Breast epithelium (tissue), 4 donors: ENCODE results near the gene MIER2. TPM values are rescaled to one million over a fixed set of nuclear protein-coding genes. Genes with fewer than 3 reads are reported as not detected.

Source experiments
- DNase-seq, 2 donors: peaks; one replicate each; pipeline ENCODE4 v3.0.0-alpha.2; 2019; ENCODE audit warnings: low spot score in 2 of 2
- H3K27ac ChIP-seq, 2 donors: fragments of 200-600 bp; sonication (generic) in 1 of 2; one replicate each; pipeline ENCODE4 v1.5.1; 2016 to 2019; ENCODE audit warnings: mild to moderate bottlenecking in 1 of 2
- H3K27me3 ChIP-seq, 2 donors: fragments of 200-600 bp; sonication (generic) in 1 of 2; one replicate each; pipeline versions ENCODE4 v1.5.1 to v1.6.0; 2017 to 2019; ENCODE audit warnings: control low read depth in 1 of 2, mild to moderate bottlenecking in 1 of 2
- H3K36me3 ChIP-seq: fragments of 200-600 bp; one replicate; pipeline ENCODE4 v1.5.1; 2019
- H3K4me1 ChIP-seq, 2 donors: fragments of 200-600 bp; sonication (generic); one replicate each; pipeline ENCODE4 v1.5.1; 2016 to 2019; ENCODE audit warnings: control low read depth in 1 of 2
- H3K4me3 ChIP-seq, 3 donors: fragments of 200-600 bp; sonication (generic); 1 replicate in 2 of 3; 2 replicates in 1 of 3; pipeline ENCODE4 v1.5.1; 2016 to 2019; ENCODE audit warnings: mild to moderate bottlenecking in 3 of 3, moderate library complexity in 2 of 3
- H3K9me3 ChIP-seq, 2 donors: fragments of 200-600 bp; sonication (generic) in 1 of 2; one replicate each; pipeline ENCODE4 v1.5.1; 2016 to 2019; ENCODE audit warnings: control low read depth in 1 of 2
- CTCF ChIP-seq, 3 donors: fragments of 450-650 bp; IDR thresholded peaks; one replicate each; pipeline ENCODE4 v1.5.1; 2016 to 2017; ENCODE audit warnings: antibody characterized with exemption in 3 of 3, mild to moderate bottlenecking in 3 of 3, moderate library complexity in 3 of 3
- POLR2A ChIP-seq: fragments of 450-650 bp; IDR thresholded peaks from one replicate; pipeline ENCODE4 v1.6.1; 2016; ENCODE audit warnings: antibody characterized with exemption, mild to moderate bottlenecking, moderate library complexity
- POLR2AphosphoS5 ChIP-seq, 3 donors: sonication (generic); formaldehyde crosslinking; IDR thresholded peaks; one replicate each; pipeline ENCODE4 v1.6.1; 2017; ENCODE audit warnings: antibody characterized with exemption in 3 of 3
- intact Hi-C: fragments of 100-400 bp; cut with DNase I; formaldehyde crosslinking; loops from one replicate; pipeline ENCODE4 v1.15.1; 2023; ENCODE audit warnings: low total_unique reads
- total RNA-seq, 3 donors: library from RNA; depleted of rRNA; stranded (reverse); fragments of >200 nt; gene quantifications; one replicate each; pipeline ENCODE4 v1.1.0, GENCODE V29; 2016

MIER2 gene
- total RNA-seq, 3 donors from 2014 or later, result 5.4 to 17.0 (median 12.8) TPM

- DNase-seq, result no peak
- Histone ChIP-seq H3K4me3 (peak overlapping the region in 1 of 3 donors; percentile 98), H3K27me3 (no peaks in the 10 kb centered on the region), H3K9me3 (no peaks in the 10 kb centered on the region), H3K27ac (no peak overlapping the region), H3K36me3 (no peaks in the 10 kb centered on the region), H3K4me1 (peaks cover 7 to 11% of the 10 kb centered on the region in 2 donors)
- intact Hi-C loops, result no loop called here
- TF ChIP-seq POLR2AphosphoS5 (IDR thresholded peaks at IDR 0.05) (no peak), CTCF (IDR thresholded peaks at IDR 0.05) (no peak), POLR2A (no peak)
Measured at GRCh38 chr19:340620-341385, 3.8 kb downstream of the MIER2 start.

DNA sequence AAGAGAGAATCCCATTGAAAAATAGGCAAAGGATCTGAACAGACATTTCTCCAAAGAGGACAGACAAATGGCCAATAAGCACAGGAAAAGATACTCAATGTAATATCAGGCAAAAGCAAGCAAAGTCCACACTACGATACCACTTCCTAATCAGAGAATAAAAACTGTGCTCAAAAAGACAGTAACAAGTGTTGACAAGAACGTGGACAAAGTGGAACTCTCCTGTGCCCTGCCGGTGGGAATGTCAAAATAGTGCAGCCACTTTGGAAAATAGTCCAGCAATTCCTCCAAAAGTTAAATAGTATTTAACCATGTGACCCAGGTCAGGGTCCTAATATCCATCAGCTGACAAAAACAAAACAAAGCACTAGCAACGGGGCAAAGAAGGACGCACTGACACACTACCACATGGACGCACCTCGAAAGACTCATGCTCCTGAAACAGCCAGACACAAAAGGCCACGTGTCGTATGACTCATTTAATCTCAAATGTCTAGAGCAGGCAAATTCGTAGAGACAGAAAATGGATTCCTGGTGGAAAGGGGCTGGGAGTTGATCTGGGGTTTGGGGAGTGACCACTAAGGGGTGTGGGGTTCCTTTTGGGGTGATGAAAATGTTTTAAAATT lies 5.2 kb downstream of the MIER2 start:
- Histone ChIP-seq H3K36me3 (no peaks in the 10 kb centered on the region), H3K4me1 (peaks cover 7 to 11% of the 10 kb centered on the region in 2 donors), H3K4me3 (no peak overlapping the region), H3K9me3 (no peaks in the 10 kb centered on the region), H3K27ac (no peak overlapping the region), H3K27me3 (no peaks in the 10 kb centered on the region)
- TF ChIP-seq POLR2A, result no peak
- TF ChIP-seq POLR2AphosphoS5 (IDR thresholded peaks at IDR 0.05), result no peak
- no peak for TF ChIP-seq CTCF (IDR thresholded peaks at IDR 0.05)
- intact Hi-C loops, result no loop called here
- DNase-seq, result no peak

DNA sequence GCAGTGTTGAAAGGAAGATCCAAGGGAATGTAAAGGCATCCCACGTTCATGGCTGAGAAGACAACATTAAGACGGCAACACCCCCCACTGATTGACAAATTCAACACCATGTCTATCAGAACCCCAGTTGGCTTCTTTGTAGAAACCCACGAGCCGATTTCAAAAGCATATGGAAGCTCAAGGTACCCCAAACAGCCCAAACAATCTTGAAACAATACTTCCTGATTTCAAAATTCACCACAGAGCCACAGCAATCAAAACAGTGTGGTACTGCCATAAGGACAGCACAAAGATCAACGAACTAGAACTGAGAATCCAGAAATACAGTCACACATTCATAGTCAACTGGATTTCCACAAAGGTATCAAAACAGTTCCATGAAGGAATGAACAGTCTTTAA lies 6.2 kb downstream of the MIER2 start:
- intact Hi-C loops, result no loop called here
- H3K9me3 ChIP-seq, result no peaks in the 10 kb centered on the region
- no peak for TF ChIP-seq POLR2A
- TF ChIP-seq CTCF (IDR thresholded peaks at IDR 0.05), result no peak
- no peak for TF ChIP-seq POLR2AphosphoS5 (IDR thresholded peaks at IDR 0.05)
- peaks cover 7 to 8% of the 10 kb centered on the region in 2 donors for H3K4me1 ChIP-seq
- H3K36me3 ChIP-seq, result no peaks in the 10 kb centered on the region
- H3K27me3 ChIP-seq, result no peaks in the 10 kb centered on the region
- no peak for DNase-seq
- no peak overlapping the region for H3K27ac ChIP-seq
- H3K4me3 ChIP-seq, result no peak overlapping the region

DNA sequence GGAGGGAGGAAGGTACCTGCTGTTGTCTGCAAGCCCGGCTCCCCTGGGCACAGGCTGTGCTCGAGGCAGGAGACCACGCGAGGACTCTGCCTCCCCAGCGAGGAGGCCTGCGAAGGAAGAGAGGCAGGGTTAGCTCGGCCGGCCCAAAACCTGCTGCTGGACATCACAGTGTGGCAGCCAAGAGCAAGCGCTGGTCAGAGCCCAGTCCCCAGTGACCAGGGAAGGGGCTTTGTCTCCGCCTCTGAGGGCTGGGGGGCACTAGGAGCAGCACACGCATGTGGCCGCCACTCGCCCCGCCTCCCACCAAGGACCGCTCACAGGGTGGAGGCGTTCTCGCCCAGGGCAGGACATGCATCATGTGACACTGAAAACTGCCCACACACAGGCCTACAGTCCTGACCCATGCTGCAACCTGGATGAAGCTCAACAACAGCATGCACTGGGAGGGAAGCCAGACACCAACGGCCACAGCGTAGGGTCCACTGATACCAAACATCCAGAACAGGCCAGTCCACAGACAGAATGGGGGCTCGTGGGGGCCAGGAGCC lies 8.5 kb downstream of the MIER2 start:
- H3K9me3 ChIP-seq, result no peaks in the 10 kb centered on the region
- H3K36me3 ChIP-seq, result no peaks in the 10 kb centered on the region
- intact Hi-C loops, result no loop called here
- H3K4me3 ChIP-seq, result no peak overlapping the region
- no peak overlapping the region for H3K27ac ChIP-seq
- no peak for TF ChIP-seq CTCF (IDR thresholded peaks at IDR 0.05)
- TF ChIP-seq POLR2AphosphoS5 (IDR thresholded peaks at IDR 0.05), result no peak
- no peak for TF ChIP-seq POLR2A
- DNase-seq, result no peak
- H3K27me3 ChIP-seq, result no peaks in the 10 kb centered on the region
- no peaks in the 10 kb centered on the region for H3K4me1 ChIP-seq

- no peak for DNase-seq
- peaks cover 0 to 2% of the 10 kb centered on the region in 2 donors for H3K9me3 ChIP-seq
- no peaks in the 10 kb centered on the region for H3K36me3 ChIP-seq
- no peak overlapping the region for H3K4me3 ChIP-seq
- no peak overlapping the region for H3K27ac ChIP-seq
- intact Hi-C loops, result no loop called here
- TF ChIP-seq POLR2A (no peak), CTCF (IDR thresholded peaks at IDR 0.05) (no peak), POLR2AphosphoS5 (IDR thresholded peaks at IDR 0.05) (no peak)
- H3K27me3 ChIP-seq, result no peaks in the 10 kb centered on the region
- H3K4me1 ChIP-seq, result no peaks in the 10 kb centered on the region
Measured at GRCh38 chr19:335486-336066, 9.0 kb downstream of the MIER2 start.
